B cell (primary cell): ENCODE measurements around the gene NR1H2. TPM values are rescaled to one million over a fixed set of nuclear protein-coding genes. Genes with fewer than 3 reads are reported as not detected.

Source experiments
- ATAC-seq: fragments of 200-7000 bp; cut with Tn5 transposase; one replicate; pipeline ENCODE4 v1.10.0; 2021; ENCODE audit warnings: low read depth, mild to moderate bottlenecking, moderate number of reproducible peaks, moderate library complexity
- CTCF ChIA-PET: fragments of 350-600 bp; sonication (Branson Sonifier 250); formaldehyde crosslinking; loops from one replicate; lab custom pipeline; 2021; ENCODE audit warnings: antibody characterized with exemption, inconsistent platforms; lab: Charles Lee
- POLR2A ChIA-PET: fragments of 350-600 bp; sonication (Branson Sonifier 250); formaldehyde crosslinking; loops from one replicate; lab custom pipeline; 2021; ENCODE audit warnings: antibody characterized with exemption; lab: Charles Lee
- DNase-seq: peaks from one replicate; pipeline ENCODE4 v3.0.0; 2013
- H2AFZ ChIP-seq: 2 replicates; pipeline ENCODE4 v1.6.1; 2012; ENCODE audit warnings: mild to moderate bottlenecking, low read depth, low read length; ENCODE audit not compliant: insufficient read depth, poor library complexity, severe bottlenecking
- H3K27ac ChIP-seq, 2 donors: 1 replicate in 1 of 2; 2 replicates in 1 of 2; pipeline ENCODE4 v1.5.1; 2012 to 2013; ENCODE audit warnings: low read length in 2 of 2, mild to moderate bottlenecking in 2 of 2, moderate library complexity in 1 of 2
- H3K27me3 ChIP-seq, 4 experiments: fragments of 200-600 bp in 1 of 4; sonication (generic) in 1 of 4; replicated peaks in 1 of 4; 1 replicate in 2 of 4; 2 replicates in 2 of 4; pipeline versions ENCODE4 v1.6.1 to v1.7.0; 2013 to 2016; ENCODE audit warnings: low read length in 3 of 4, mild to moderate bottlenecking in 2 of 4, mixed read lengths in 1 of 4, moderate library complexity in 1 of 4; ENCODE audit not compliant: insufficient read depth in 4 of 4, control insufficient read depth in 3 of 4; ENCODE audit errors: control extremely low read depth in 1 of 4
- H3K36me3 ChIP-seq, 2 experiments: replicated peaks in 1 of 2; 1 replicate in 1 of 2; 2 replicates in 1 of 2; pipeline versions ENCODE4 v1.6.1 to v1.7.1; 2013; ENCODE audit warnings: low read length in 1 of 2; ENCODE audit not compliant: insufficient read depth in 2 of 2, control insufficient read depth in 1 of 2; ENCODE audit errors: control extremely low read depth in 1 of 2, extremely low read depth in 1 of 2
- H3K4me1 ChIP-seq, 2 donors: fragments of 200-600 bp in 1 of 2; sonication (generic) in 1 of 2; 1 replicate in 1 of 2; 2 replicates in 1 of 2; pipeline versions ENCODE4 v1.5.1 to v1.6.1; 2013 to 2017; ENCODE audit warnings: low read length in 2 of 2; ENCODE audit not compliant: control insufficient read depth in 2 of 2, insufficient read depth in 2 of 2
- H3K4me2 ChIP-seq: replicated peaks from 2 replicates; pipeline ENCODE3; 2012; ENCODE audit warnings: mild to moderate bottlenecking, low read depth, low read length; ENCODE audit not compliant: poor library complexity, severe bottlenecking
- H3K4me3 ChIP-seq, 5 experiments: fragments of 200-600 bp in 1 of 5; sonication (generic) in 1 of 5; 1 replicate in 3 of 5; 2 replicates in 2 of 5; pipeline versions ENCODE4 v1.5.1 to v1.7.0; 2011 to 2016; ENCODE audit warnings: low read length in 4 of 5, mild to moderate bottlenecking in 4 of 5, low read depth in 2 of 5, control low read depth in 1 of 5, moderate library complexity in 1 of 5; ENCODE audit not compliant: insufficient read depth in 1 of 5; ENCODE audit errors: control extremely low read depth in 1 of 5, extremely low read depth in 1 of 5
- H3K79me2 ChIP-seq: fragments of 200-600 bp; sonication (generic); one replicate; pipeline ENCODE4 v1.6.0; 2016; ENCODE audit warnings: low read length; ENCODE audit not compliant: control insufficient read depth, insufficient read depth
- H3K9ac ChIP-seq: fragments of 200-600 bp; sonication (generic); 2 replicates; pipeline ENCODE4 v1.6.1; 2017; ENCODE audit warnings: mild to moderate bottlenecking, low read length, moderate library complexity
- H3K9me3 ChIP-seq, 3 donors: one replicate each; pipeline versions ENCODE4 v1.6.1 to v1.7.1; 2013; ENCODE audit warnings: low read length in 2 of 3; ENCODE audit not compliant: control insufficient read depth in 2 of 3, insufficient read depth in 1 of 3; ENCODE audit errors: control extremely low read depth in 1 of 3
- H4K20me1 ChIP-seq: 2 replicates; pipeline ENCODE4 v1.6.0; 2012; ENCODE audit warnings: mild to moderate bottlenecking, low read length; ENCODE audit not compliant: insufficient read depth, control insufficient read depth, poor library complexity, severe bottlenecking
- H3K27ac Mint-ChIP-seq: one replicate; pipeline ENCODE4 v1.8.0; 2021; ENCODE audit warnings: mixed read lengths
- H3K27me3 Mint-ChIP-seq: one replicate; pipeline ENCODE4 v1.8.0; 2021; ENCODE audit warnings: mixed read lengths
- H3K4me1 Mint-ChIP-seq: one replicate; pipeline ENCODE4 v1.8.0; 2021; ENCODE audit warnings: mixed read lengths
- H3K4me3 Mint-ChIP-seq: one replicate; pipeline ENCODE4 v1.8.0; 2021; ENCODE audit warnings: mixed read lengths
- H3K9me3 Mint-ChIP-seq: one replicate; pipeline ENCODE4 v1.8.0; 2022; ENCODE audit warnings: mixed read lengths; ENCODE audit not compliant: insufficient read depth
- CTCF ChIP-seq: fragments of 200-600 bp; IDR thresholded peaks from one replicate; pipeline ENCODE4 v1.8.0; 2022; ENCODE audit warnings: antibody characterized with exemption, mild to moderate bottlenecking
- EZH2 ChIP-seq: IDR thresholded peaks from 2 replicates; pipeline ENCODE4 v1.6.1; 2012; ENCODE audit warnings: borderline replicate concordance, low read depth, mild to moderate bottlenecking, moderate library complexity, low read length; ENCODE audit not compliant: insufficient read depth, poor library complexity, severe bottlenecking
- WGBS: methylation state at CpG from one replicate; pipeline ENCODE4 v1.1.5; 2013; ENCODE audit warnings: missing lambda C conversion rate; ENCODE audit not compliant: insufficient coverage; 5-methylcytosine and 5-hydroxymethylcytosine counted together
- intact Hi-C: fragments of 100-400 bp; cut with micrococcal nuclease; formaldehyde crosslinking; loops from one replicate; pipeline ENCODE4 v1.10.0; 2022
- polyA plus RNA-seq: library from polyadenylated mRNA; depleted of rRNA; stranded (reverse); fragments of >200 nt; gene quantifications from 2 replicates; pipeline ENCODE4 v1.2.3, GENCODE V29; 2012
- total RNA-seq, 2 donors: library from RNA; stranded (reverse); fragments of 120-200 nt in 1 of 2; gene quantifications; 1 replicate in 1 of 2; 2 replicates in 1 of 2; pipeline versions ENCODE4 v1.2.3 to v1.2.4, GENCODE V29; 2013 to 2022

NR1H2 gene
- total and polyA plus RNA-seq, 2 donors (not counting 1 experiment from before 2014, with no cell fraction given), result 116 to 164 TPM

DNA sequence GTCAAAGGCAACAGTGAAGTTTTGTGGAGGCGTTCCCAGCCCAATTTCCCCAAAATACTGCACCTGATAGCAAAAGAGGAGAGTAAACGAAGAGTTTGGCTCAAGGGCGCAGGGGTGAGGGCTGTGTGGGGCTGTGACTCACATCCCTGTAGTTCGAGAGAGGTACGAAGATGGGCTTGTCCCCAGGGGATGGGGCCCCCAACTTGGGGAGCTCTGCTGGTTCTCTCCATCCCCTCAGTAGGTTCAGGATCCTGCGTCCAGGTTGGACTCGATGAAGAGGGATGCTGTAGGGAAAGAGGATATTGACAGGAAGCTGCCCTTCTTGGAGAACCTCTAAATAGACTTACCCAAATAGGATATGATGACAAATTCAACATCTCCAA is 14.2 kb upstream of the NR1H2 start:
- ChIA-PET CTCF (interaction anchor here (1.4 to 6.6 kb wide), 3 partner anchors 29 to 99 kb away, joined by 3 to 76 read pairs (median 4); no protein-coding TSS in a partner anchor), POLR2A (interaction anchor here (0.6 kb wide), 1 partner anchor 439 kb away, joined by 3 read pairs; no protein-coding TSS in a partner anchor)
- ATAC-seq (no peak), DNase-seq (no peak)
- Mint-ChIP-seq H3K4me3 (no peak overlapping the region), H3K27ac (no peak overlapping the region), H3K27me3 (no peaks in the 10 kb centered on the region), H3K4me1 (peaks cover 56% of the 10 kb centered on the region), H3K9me3 (no peaks in the 10 kb centered on the region)
- Histone ChIP-seq H4K20me1 (no peaks in the 10 kb centered on the region), H3K27me3 (no peaks in the 10 kb centered on the region), H3K4me1 (peaks cover 24 to 56% of the 10 kb centered on the region in 2 donors), H3K27ac (no peak overlapping the region), H3K79me2 (peaks cover 9% of the 10 kb centered on the region), H3K4me2 (no peak overlapping the region), H3K9me3 (peaks cover 0 to 6% (median 0%) of the 10 kb centered on the region in 3 donors), H3K36me3 (no peaks in the 10 kb centered on the region), H3K9ac (no peak overlapping the region), H3K4me3 (no peak overlapping the region), H2AFZ (no peak overlapping the region)
- WGBS, result 81% methylated on average over 4 of the region's 7 CpGs
- intact Hi-C loops, result no loop called here
- TF ChIP-seq EZH2 (no peak), CTCF (no peak)

DNA sequence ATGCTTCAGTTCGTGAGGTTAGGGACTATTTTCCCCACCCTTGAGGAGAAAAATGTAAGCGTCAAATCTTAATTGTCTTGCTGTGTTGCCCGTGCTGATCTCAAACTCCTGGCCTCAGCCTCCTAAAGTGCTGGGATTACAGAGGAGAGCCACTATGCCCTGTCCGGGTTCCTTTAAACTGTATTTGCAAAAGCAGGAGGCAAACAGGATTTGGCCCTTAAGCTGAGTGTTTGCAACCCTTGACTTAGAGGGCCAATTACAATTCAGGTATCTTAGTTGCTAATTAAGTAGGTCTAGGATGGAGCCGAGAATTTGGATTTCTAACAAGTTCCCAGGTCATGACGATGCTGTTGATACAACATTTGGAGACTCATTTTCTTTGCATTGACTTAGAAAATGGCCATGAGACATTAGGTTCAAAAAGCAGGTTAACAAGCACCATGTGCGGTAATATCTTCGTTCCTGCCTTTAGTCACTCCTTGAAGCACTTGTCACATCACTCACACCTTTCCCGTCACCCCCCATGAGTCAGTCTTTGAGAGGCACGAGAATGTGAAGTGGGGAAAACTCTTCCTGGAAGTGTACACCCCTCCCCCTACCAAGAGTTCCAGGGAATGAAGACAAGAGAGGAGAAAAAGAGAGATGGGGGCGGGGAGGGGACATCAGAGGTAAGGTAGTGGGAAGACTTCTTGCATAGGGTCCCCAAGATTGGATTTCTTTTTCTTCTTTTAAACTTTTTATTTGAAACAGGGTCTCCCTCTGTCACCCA is 13.4 kb upstream of the NR1H2 start:
- H2AFZ ChIP-seq, result no peak overlapping the region
- ChIA-PET POLR2A (interaction anchor here (0.6 kb wide), 1 partner anchor 41 kb away, joined by 11 read pairs; no protein-coding TSS in a partner anchor), CTCF (interaction anchor here (0.7 to 8.6 kb wide), 5 partner anchors 22 to 99 kb away, joined by 3 to 131 read pairs (median 4); no protein-coding TSS in a partner anchor)
- intact Hi-C loops, result no loop called here
- ATAC-seq (no peak), DNase-seq (no peak)
- H3K9me3 ChIP-seq, result peaks cover 0 to 6% (median 0%) of the 10 kb centered on the region in 3 donors
- TF ChIP-seq EZH2 (no peak), CTCF (no peak)
- 79% methylated on average over 5 of the region's 11 CpGs for WGBS
- H3K27ac Mint-ChIP-seq, result peak overlapping the region; percentile 32
- H3K4me3 Mint-ChIP-seq, result no peak overlapping the region
- no peaks in the 10 kb centered on the region for H3K9me3 Mint-ChIP-seq
- H3K79me2 ChIP-seq, result peaks cover 9% of the 10 kb centered on the region
- H3K27me3 ChIP-seq, result no peaks in the 10 kb centered on the region
- no peaks in the 10 kb centered on the region for H3K27me3 Mint-ChIP-seq
- no peak overlapping the region for H3K4me2 ChIP-seq
- H3K9ac ChIP-seq, result no peak overlapping the region
- H4K20me1 ChIP-seq, result no peaks in the 10 kb centered on the region
- no peak overlapping the region for H3K27ac ChIP-seq
- peaks cover 56% of the 10 kb centered on the region for H3K4me1 Mint-ChIP-seq
- H3K4me3 ChIP-seq, result no peak overlapping the region
- peaks cover 28 to 61% of the 10 kb centered on the region in 2 donors for H3K4me1 ChIP-seq
- no peaks in the 10 kb centered on the region for H3K36me3 ChIP-seq
